ENCODE measurements around the gene KIAA1328. TPM values are rescaled to one million over a fixed set of nuclear protein-coding genes. Genes with fewer than 3 reads are reported as not detected.

KIAA1328 gene
- total and polyA plus RNA-seq, 4 donors = 2.8 to 48.1 (median 7.0) TPM

- no peaks in the 10 kb centered on the region for H3K4me1 ChIP-seq (ENCODE audit: control insufficient read depth in 5 of 5, insufficient read depth in 5 of 5, low read length in 5 of 5)
- peaks cover 0 to 2% (median 0%) of the 10 kb centered on the region in 4 donors for H3K36me3 ChIP-seq (ENCODE audit: control insufficient read depth in 4 of 4, insufficient read depth in 4 of 4, low read length in 4 of 4)
- no peaks in the 10 kb centered on the region for H3K27me3 ChIP-seq (ENCODE audit: control insufficient read depth in 3 of 3, insufficient read depth in 3 of 3, low read length in 2 of 3)
- no peaks in the 10 kb centered on the region for H3K9me3 ChIP-seq (ENCODE audit: control insufficient read depth in 4 of 4, insufficient read depth in 3 of 4, low read length in 3 of 4)
- ATAC-seq (ENCODE audit: insufficient read depth, low FRiP score) (no peak), DNase-seq (no peak)
- 93 to 94% methylated on average over 3 of the region's 3 CpGs for WGBS, 2 donors
- H3K27ac ChIP-seq (ENCODE audit: low read depth in 1 of 2, low read length in 1 of 2) = no peak overlapping the region
- no peak overlapping the region for H3K9ac ChIP-seq (ENCODE audit: insufficient read depth in 1 of 2, low read length in 2 of 2)
- no peak for TF ChIP-seq CTCF (IDR thresholded peaks at IDR 0.05; ENCODE audit: control extremely low read depth, extremely low read depth)
- H3K4me3 ChIP-seq = no peak overlapping the region
These were observed 145.8 kb downstream of the KIAA1328 start for GRCh38 chr18:36974686-36975085.

- Histone ChIP-seq H3K27me3 (ENCODE audit: control insufficient read depth in 3 of 3, insufficient read depth in 3 of 3, low read length in 2 of 3) (no peaks in the 10 kb centered on the region), H3K4me1 (ENCODE audit: control insufficient read depth in 5 of 5, insufficient read depth in 5 of 5, low read length in 5 of 5) (no peaks in the 10 kb centered on the region), H3K27ac (ENCODE audit: low read depth in 1 of 2, low read length in 1 of 2) (no peak overlapping the region), H3K9me3 (ENCODE audit: control insufficient read depth in 4 of 4, insufficient read depth in 3 of 4, low read length in 3 of 4) (no peaks in the 10 kb centered on the region), H3K4me3 (no peak overlapping the region), H3K9ac (ENCODE audit: insufficient read depth in 1 of 2, low read length in 2 of 2) (no peak overlapping the region), H3K36me3 (ENCODE audit: control insufficient read depth in 4 of 4, insufficient read depth in 4 of 4, low read length in 4 of 4) (peaks cover 0 to 2% (median 0%) of the 10 kb centered on the region in 4 donors)
- 89 to 95% methylated on average over 2 of the region's 2 CpGs for WGBS, 2 donors
- no peak for DNase-seq
- TF ChIP-seq CTCF (IDR thresholded peaks at IDR 0.05; ENCODE audit: control extremely low read depth, extremely low read depth) = no peak
- ATAC-seq (ENCODE audit: insufficient read depth, low FRiP score) = no peak
These were observed 148.2 kb downstream of the KIAA1328 start for GRCh38 chr18:36977121-36977520.

- H3K9me3 ChIP-seq (ENCODE audit: control insufficient read depth in 4 of 4, insufficient read depth in 3 of 4, low read length in 3 of 4) = peaks cover 0 to 8% (median 0%) of the 10 kb centered on the region in 4 donors
- H3K27ac ChIP-seq (ENCODE audit: low read depth in 1 of 2, low read length in 1 of 2) = no peak overlapping the region
- DNase-seq (no peak), ATAC-seq (ENCODE audit: insufficient read depth, low FRiP score) (no peak)
- no peak overlapping the region for H3K4me3 ChIP-seq
- H3K4me1 ChIP-seq (ENCODE audit: control insufficient read depth in 5 of 5, insufficient read depth in 5 of 5, low read length in 5 of 5) = no peaks in the 10 kb centered on the region
- H3K36me3 ChIP-seq (ENCODE audit: control insufficient read depth in 4 of 4, insufficient read depth in 4 of 4, low read length in 4 of 4) = peaks cover 0 to under 1% (median 0%) of the 10 kb centered on the region in 4 donors
- TF ChIP-seq CTCF (IDR thresholded peaks at IDR 0.05; ENCODE audit: control extremely low read depth, extremely low read depth) = no peak
- H3K9ac ChIP-seq (ENCODE audit: insufficient read depth in 1 of 2, low read length in 2 of 2) = no peak overlapping the region
- no peaks in the 10 kb centered on the region for H3K27me3 ChIP-seq (ENCODE audit: control insufficient read depth in 3 of 3, insufficient read depth in 3 of 3, low read length in 2 of 3)
These were observed 164.1 kb downstream of the KIAA1328 start for GRCh38 chr18:36993068-36993467.

GRCh38 chr18:37006742-37007141 lies 177.8 kb downstream of the KIAA1328 start:
- Histone ChIP-seq H3K36me3 (ENCODE audit: control insufficient read depth in 4 of 4, insufficient read depth in 4 of 4, low read length in 4 of 4) (no peaks in the 10 kb centered on the region), H3K27me3 (ENCODE audit: control insufficient read depth in 3 of 3, insufficient read depth in 3 of 3, low read length in 2 of 3) (no peaks in the 10 kb centered on the region), H3K27ac (ENCODE audit: low read depth in 1 of 2, low read length in 1 of 2) (no peak overlapping the region), H3K9me3 (ENCODE audit: control insufficient read depth in 4 of 4, insufficient read depth in 3 of 4, low read length in 3 of 4) (no peaks in the 10 kb centered on the region), H3K9ac (ENCODE audit: insufficient read depth in 1 of 2, low read length in 2 of 2) (no peak overlapping the region), H3K4me3 (no peak overlapping the region), H3K4me1 (ENCODE audit: control insufficient read depth in 5 of 5, insufficient read depth in 5 of 5, low read length in 5 of 5) (no peaks in the 10 kb centered on the region)
- no peak for TF ChIP-seq CTCF (IDR thresholded peaks at IDR 0.05; ENCODE audit: control extremely low read depth, extremely low read depth)
- ATAC-seq (ENCODE audit: insufficient read depth, low FRiP score) (no peak), DNase-seq (no peak)
